HEK293T (cell line): ENCODE measurements around the gene RDH16.

ENCODE experiments used
- CTCF ChIA-PET: fragments of 350-600 bp; formaldehyde crosslinking; extraction: SDS; loops from one replicate; lab custom pipeline; 2021; ENCODE audit warnings: antibody characterized with exemption, inconsistent platforms; lab: Yijun Ruan, JAX
- POLR2A ChIA-PET: fragments of 350-600 bp; formaldehyde crosslinking; extraction: SDS; loops from one replicate; lab custom pipeline; 2020; ENCODE audit warnings: antibody characterized with exemption, inconsistent platforms; lab: Yijun Ruan, JAX
- DNase-seq: peaks from one replicate; pipeline ENCODE4 v3.0.0; 2012; ENCODE audit warnings: mixed read lengths; ENCODE audit errors: extremely low spot score
- ARNT ChIP-seq: fragments of 450-650 bp; IDR thresholded peaks from 2 replicates; pipeline ENCODE4 v1.6.1; 2017; ENCODE audit warnings: mild to moderate bottlenecking
- BHLHE40 ChIP-seq: fragments of 450-650 bp; IDR thresholded peaks from 2 replicates; pipeline ENCODE4 v1.6.1; 2016; ENCODE audit warnings: mild to moderate bottlenecking, moderate library complexity, borderline replicate concordance
- CTBP1 ChIP-seq: fragments of 450-650 bp; IDR thresholded peaks from 2 replicates; pipeline ENCODE4 v1.6.1; 2016; ENCODE audit warnings: borderline replicate concordance
- ELF4 ChIP-seq: fragments of 450-650 bp; IDR thresholded peaks from 2 replicates; pipeline ENCODE4 v1.6.1; 2017; ENCODE audit warnings: antibody characterized with exemption
- FOXA1 ChIP-seq: fragments of 450-650 bp; IDR thresholded peaks from 2 replicates; pipeline ENCODE4 v1.6.1; 2016; ENCODE audit warnings: mild to moderate bottlenecking
- FOXK2 ChIP-seq: fragments of 450-650 bp; IDR thresholded peaks from 2 replicates; pipeline ENCODE4 v1.6.1; 2016; ENCODE audit warnings: mild to moderate bottlenecking
- FOXM1 ChIP-seq: fragments of 450-650 bp; IDR thresholded peaks from 2 replicates; pipeline ENCODE4 v1.6.1; 2017; ENCODE audit warnings: mild to moderate bottlenecking, borderline replicate concordance
- HDGF ChIP-seq: fragments of 450-650 bp; IDR thresholded peaks from 2 replicates; pipeline ENCODE4 v1.6.1; 2017; ENCODE audit warnings: antibody characterized with exemption, borderline replicate concordance
- L3MBTL2 ChIP-seq: fragments of 450-650 bp; conservative IDR thresholded peaks from 2 replicates; pipeline ENCODE4 v1.6.1; 2016; ENCODE audit warnings: mild to moderate bottlenecking
- LEF1 ChIP-seq: fragments of 450-650 bp; IDR thresholded peaks from 2 replicates; pipeline ENCODE4 v1.6.1; 2017; ENCODE audit warnings: mild to moderate bottlenecking, borderline replicate concordance
- NFRKB ChIP-seq: fragments of 450-650 bp; IDR thresholded peaks from 2 replicates; pipeline ENCODE4 v1.6.1; 2016; ENCODE audit warnings: mild to moderate bottlenecking, moderate library complexity
- SP1 ChIP-seq: fragments of 450-650 bp; IDR thresholded peaks from 2 replicates; pipeline ENCODE4 v1.6.1; 2017
- SUZ12 ChIP-seq: fragments of 450-650 bp; IDR thresholded peaks from 2 replicates; pipeline ENCODE4 v1.6.1; 2016; ENCODE audit warnings: mild to moderate bottlenecking
- TARDBP ChIP-seq: fragments of 450-650 bp; IDR thresholded peaks from 2 replicates; pipeline ENCODE4 v1.6.1; 2016
- ZNF384 ChIP-seq: fragments of 450-650 bp; IDR thresholded peaks from 2 replicates; pipeline ENCODE4 v1.6.1; 2016
- TF ChIP-seq, protein P1 (sequence below): fragments of 450-650 bp; IDR thresholded peaks from 2 replicates; pipeline ENCODE4 v1.6.1; 2016

RDH16 gene

DNA sequence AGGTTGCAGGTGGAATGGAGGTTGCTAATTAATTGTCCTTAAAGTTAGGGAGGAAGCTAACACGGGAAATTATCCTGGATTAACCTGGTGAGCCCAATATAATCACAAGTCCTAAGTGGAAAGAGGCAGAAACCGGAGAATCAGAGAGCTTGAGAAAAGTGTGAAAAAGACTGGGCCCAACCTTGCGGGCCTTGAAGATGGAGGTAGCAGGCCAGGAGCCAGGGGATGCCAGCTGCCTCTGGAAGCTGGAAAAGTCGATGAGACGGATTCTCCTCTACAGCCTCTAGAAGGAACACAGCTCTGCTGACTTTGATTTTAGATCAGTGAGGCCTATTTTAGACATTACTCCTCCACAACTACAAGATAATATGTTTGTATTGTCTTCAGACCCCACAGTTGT is 25.3 kb downstream of the RDH16 start:
- POLR2A ChIA-PET, result no interaction called here
- no peak for TF ChIP-seq FOXK2
- CTCF ChIA-PET, result no interaction called here
- DNase-seq, result no peak

- ChIA-PET POLR2A (no interaction called here), CTCF (no interaction called here)
- TF ChIP-seq SP1 (no peak), ZNF384 (no peak)
- no peak for DNase-seq
These were observed 25.9 kb downstream of the RDH16 start for GRCh38 chr12:56931474-56931978.

DNA sequence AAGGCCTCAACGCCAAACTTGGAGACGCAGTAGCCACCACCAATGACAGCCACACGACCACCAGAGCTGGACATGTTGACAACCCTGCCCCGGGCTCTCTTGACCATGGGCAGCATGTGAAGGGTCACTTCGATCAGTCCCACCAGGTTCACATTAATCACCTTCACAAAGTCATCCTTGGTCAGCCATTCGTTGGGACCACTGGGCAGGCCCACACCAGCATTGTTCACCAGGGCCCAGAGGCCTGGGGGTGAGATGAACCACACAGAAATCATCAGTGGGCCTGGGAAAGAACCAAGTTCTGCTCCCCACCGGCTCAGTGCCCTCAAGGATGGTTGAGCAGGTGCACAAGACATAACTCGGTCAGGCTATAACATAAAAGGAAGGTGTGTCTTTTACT is 27.2 kb downstream of the RDH16 start:
- TF ChIP-seq CTBP1 (no peak), FOXA1 (no peak), L3MBTL2 (no peak), ZNF384 (no peak), TARDBP (no peak)
- TF ChIP-seq, protein P1, sequence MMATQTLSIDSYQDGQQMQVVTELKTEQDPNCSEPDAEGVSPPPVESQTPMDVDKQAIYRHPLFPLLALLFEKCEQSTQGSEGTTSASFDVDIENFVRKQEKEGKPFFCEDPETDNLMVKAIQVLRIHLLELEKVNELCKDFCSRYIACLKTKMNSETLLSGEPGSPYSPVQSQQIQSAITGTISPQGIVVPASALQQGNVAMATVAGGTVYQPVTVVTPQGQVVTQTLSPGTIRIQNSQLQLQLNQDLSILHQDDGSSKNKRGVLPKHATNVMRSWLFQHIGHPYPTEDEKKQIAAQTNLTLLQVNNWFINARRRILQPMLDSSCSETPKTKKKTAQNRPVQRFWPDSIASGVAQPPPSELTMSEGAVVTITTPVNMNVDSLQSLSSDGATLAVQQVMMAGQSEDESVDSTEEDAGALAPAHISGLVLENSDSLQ, result no peak
- no peak for DNase-seq
- POLR2A ChIA-PET, result no interaction called here
- CTCF ChIA-PET, result no interaction called here

DNA sequence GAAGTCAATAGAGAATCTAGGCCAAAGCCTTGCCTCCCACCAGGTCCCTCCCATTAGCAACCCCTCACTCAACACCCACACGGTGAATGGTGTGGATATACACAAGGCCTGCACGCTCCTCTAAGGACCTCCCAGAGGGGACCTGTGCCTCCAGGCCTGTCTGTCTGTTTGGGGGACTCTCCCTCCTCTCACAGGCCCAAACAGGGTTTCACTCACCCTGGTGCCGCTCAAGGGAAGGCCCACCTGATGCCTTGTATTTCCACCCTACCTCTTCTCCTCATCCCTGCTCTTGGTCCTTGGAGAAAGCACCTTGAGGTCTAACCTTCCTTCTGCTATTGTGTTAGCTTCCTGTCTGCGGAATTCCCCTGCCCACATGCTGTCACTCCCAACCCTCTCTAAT is 27.6 kb downstream of the RDH16 start:
- no peak for DNase-seq
- no peak for TF ChIP-seq NFRKB
- no peak for TF ChIP-seq CTBP1
- ChIA-PET POLR2A (no interaction called here), CTCF (no interaction called here)

GRCh38 chr12:56928262-56928661 is 29.1 kb downstream of the RDH16 start:
- DNase-seq, result no peak
- TF ChIP-seq HDGF (no peak), FOXA1 (no peak)
- ChIA-PET CTCF (interaction anchor here (0.8 kb wide), 1 partner anchor 29 kb away, joined by 3 read pairs; no protein-coding TSS in a partner anchor), POLR2A (no interaction called here)

GRCh38 chr12:56927281-56927680 is 30.1 kb downstream of the RDH16 start:
- ChIA-PET CTCF (interaction anchor here (0.6 kb wide), 1 partner anchor 19 kb away, joined by 3 read pairs; no protein-coding TSS in a partner anchor), POLR2A (no interaction called here)
- no peak for DNase-seq
- no peak for TF ChIP-seq FOXM1
- TF ChIP-seq SUZ12, result no peak
- TF ChIP-seq ARNT, result no peak
- no peak for TF ChIP-seq LEF1
- TF ChIP-seq FOXA1, result no peak
- no peak for TF ChIP-seq BHLHE40
- no peak for TF ChIP-seq L3MBTL2
- no peak for TF ChIP-seq ELF4
- TF ChIP-seq, protein P1, result no peak
- TF ChIP-seq NFRKB, result no peak
- no peak for TF ChIP-seq CTBP1
- no peak for TF ChIP-seq FOXK2
- no peak for TF ChIP-seq HDGF
- no peak for TF ChIP-seq SP1
- no peak for TF ChIP-seq ZNF384
- no peak for TF ChIP-seq TARDBP

- no peak for DNase-seq
- CTCF ChIA-PET, result no interaction called here
These were observed 35.4 kb downstream of the RDH16 start for GRCh38 chr12:56922031-56922430.

More at GRCh38 chr12:56922031-56922430, 35.4 kb downstream of the RDH16 start:
- TF ChIP-seq LEF1 (no peak), BHLHE40 (no peak), TARDBP (no peak), L3MBTL2 (no peak), ELF4 (no peak), ARNT (no peak), NFRKB (no peak), FOXA1 (no peak), SP1 (no peak), FOXM1 (no peak), HDGF (no peak), FOXK2 (no peak), CTBP1 (no peak), ZNF384 (no peak)
- TF ChIP-seq, protein P1, result no peak
- POLR2A ChIA-PET, result no interaction called here
